Hematopoietic multipotent progenitor cell (in vitro differentiated cells): ENCODE results near the gene NIPAL3. TPM values are rescaled to one million over a fixed set of nuclear protein-coding genes. Genes with fewer than 3 reads are reported as not detected.
"Not testable (repeated sequence)": the region's sequence is repeated elsewhere in the genome, so short reads cannot be mapped to it uniquely, and the experiment has no call there.

ENCODE experiments used
- DNase-seq, 3 donors: peaks; one replicate each; pipeline ENCODE4 v3.0.0-alpha.2; 2011 to 2015; ENCODE audit warnings: low read depth in 2 of 3, low spot score in 2 of 3
- total RNA-seq: library from RNA; depleted of rRNA; stranded (reverse); fragments of >200 nt; gene quantifications from one replicate; pipeline ENCODE4 v1.2.3, GENCODE V29; 2012

NIPAL3 gene
- total RNA-seq, 1 donor, result 48.7 TPM

DNA sequence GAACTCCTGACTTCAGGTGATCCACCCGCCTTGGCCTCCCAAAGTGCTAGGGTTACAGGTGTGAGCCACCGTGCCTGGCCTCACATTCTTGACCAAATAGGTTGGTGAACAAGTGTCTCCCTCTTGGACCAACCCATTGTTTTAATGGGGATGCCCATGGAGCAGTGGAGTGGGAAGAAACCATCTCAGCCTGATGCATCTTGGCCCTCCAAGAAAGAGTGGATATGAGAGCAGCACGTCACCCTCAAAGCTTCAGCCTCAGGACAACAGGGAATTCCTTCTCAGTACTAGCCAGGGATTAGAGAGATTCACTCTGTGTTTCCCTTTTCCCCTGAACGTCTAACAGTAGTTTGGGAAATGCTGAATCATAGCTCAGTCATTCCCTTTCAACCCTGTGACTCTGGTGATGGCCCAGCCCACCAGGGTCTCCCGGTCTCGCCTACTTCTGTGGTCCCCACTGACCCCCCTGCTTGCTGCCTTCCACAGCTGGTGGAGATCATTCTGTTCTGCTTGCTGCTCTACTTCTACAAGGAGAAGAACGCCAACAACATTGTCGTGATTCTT is 37.4 kb downstream of the NIPAL3 start:
- no peak for DNase-seq

DNA sequence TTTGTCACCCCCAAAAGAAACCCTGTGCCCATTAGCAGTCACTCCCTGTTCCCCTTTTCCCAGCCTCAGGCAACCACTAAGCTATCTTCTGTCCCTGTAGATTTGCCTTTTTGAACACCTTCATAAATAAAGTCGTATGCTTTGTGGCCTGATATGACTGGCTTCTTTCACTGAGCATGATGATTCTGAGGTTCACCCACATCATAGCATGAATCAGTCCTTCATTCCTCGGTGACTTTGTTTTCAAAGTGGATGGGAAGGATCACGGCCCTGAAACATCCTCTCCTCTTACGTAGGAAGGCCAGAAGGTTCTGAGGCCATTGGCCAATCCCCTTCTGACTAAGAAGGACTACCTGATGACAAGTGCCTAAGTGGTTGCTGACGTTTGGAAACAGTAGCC is 39.1 kb downstream of the NIPAL3 start:
- DNase-seq, result no peak

DNA sequence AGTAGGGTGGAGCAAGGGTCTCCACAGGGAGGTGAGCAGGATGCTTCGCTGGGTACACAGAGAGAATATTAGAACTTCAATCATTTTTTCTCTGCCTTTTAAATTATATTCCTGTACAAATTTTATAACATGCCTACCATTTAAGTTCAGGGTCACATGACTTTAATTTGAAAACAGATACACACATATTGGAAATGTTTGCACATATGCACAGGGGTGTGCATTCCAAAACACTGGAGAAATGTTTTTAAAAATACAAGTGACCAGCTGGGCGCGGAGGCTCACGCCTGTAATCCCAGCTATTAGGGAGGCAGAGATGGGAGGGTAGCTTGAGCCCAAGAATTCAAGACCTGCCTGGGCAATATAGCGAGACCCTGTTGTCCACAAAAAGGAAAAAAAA is 39.7 kb downstream of the NIPAL3 start:
- DNase-seq, result no peak

DNA sequence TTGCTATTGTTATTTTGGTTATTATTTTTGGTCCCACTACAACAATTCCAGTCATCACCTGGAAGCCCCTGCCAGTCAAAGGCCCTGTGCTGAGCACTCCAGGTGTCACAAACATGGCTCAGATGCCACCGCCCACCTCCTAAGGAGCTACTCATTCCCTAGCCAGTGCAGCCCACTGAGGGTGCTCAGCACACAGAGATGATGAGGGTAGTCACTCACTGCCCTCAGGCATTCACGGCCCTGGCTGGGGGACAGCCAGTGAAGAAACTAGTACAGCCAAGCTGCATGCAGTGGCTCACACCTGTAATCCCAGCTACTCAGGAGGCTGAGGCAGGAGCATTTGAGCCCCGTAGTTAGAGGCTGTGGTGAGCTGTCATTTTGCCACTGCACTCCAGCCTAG is 42.3 kb downstream of the NIPAL3 start:
- DNase-seq, result no peak

DNA sequence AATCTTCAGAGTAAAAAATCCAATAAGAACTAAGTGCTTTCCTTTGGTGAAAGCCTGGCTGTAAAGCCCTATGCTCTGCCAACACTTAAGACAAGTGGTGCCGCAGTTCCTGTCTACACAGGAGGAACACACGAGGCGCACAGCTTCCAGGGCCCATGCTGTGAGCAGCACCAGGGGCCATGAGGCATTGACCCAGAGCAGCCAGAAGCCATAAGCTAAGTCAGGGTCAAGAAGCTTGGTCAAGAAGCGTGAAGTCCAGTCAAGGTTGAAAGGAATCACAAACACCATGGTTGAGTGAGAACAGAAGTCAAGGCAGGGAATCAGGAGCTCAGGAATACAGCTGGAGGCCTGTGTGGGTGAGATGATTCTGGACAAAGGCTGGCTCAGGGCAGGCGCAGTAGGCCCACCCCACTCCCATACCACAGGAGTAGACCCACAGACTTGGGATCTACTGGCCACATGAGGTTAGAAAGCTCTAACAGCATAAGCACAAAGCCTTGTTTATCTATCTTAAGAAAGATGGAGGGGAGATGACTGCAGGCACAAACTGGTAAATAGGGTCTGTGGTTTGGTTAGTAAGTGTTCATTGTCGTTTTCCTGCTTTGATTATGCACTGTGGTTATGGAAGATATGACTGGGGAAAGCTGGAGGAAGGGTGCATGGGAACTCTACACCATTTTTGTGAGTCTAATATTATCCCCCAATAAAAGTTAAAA is 44.1 kb downstream of the NIPAL3 start:
- no peak for DNase-seq

DNA sequence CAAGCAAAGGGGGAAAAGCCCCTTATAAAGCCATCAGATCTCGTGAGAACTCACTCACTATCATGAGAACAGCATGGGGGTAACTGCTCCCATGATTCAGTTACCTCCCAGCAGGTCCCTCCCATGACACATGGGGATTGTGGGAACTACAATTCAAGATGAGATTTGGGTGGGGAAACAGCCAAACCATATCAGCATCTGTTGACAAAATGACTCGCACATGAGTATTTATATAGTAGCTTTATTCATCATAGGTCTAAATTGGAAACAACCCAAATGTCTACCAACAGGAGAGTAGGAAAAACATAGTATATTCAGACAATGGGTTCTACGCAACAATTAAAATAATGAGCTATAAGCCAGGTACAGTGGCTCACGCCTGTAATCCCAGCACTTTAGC is 46.5 kb downstream of the NIPAL3 start:
- DNase-seq, result not testable (repeated sequence)

DNA sequence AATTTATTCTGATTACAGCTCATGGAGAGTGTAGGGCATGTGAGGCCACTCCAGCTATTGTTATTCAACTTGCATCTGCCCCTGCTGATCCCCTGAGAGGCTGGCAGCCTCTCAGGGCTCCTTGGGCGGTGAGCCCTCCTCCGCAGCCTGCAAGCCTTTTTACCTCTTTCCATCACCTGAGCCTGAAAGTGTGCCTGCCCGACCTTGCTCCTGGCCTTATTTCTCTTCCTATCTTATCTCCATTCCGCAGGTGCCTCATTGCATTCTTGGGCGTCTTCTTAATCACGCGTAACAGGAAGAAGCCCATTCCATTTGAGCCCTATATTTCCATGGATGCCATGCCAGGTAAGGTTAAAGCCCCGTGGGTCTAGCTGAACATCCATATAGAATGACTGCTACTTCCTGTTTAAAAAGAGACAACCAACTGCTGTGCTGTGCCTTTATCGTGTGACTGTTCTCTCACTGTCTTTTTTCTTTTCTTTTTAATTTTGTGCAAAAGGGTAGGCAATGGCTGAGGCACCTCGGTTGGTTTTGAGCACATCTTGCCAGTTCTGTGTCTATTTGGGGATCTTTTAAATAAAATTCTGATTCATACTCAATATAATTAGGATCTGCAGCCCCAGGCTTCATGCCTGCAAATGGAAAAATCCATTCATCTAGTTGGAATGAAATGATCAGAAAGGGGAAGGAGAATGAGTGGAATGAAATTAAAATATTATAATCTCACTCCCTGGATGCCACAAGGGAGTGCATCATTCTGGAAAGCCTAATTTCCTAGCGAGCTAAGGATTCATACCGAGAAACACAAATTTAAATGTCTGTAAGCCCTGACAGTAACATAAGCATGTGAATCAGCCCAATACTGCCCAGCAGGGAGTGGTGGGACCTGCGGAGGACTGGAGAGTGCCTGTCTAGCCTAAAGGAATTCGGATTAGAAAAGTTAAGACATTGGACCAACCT is 48.5 kb downstream of the NIPAL3 start:
- no peak for DNase-seq

DNA sequence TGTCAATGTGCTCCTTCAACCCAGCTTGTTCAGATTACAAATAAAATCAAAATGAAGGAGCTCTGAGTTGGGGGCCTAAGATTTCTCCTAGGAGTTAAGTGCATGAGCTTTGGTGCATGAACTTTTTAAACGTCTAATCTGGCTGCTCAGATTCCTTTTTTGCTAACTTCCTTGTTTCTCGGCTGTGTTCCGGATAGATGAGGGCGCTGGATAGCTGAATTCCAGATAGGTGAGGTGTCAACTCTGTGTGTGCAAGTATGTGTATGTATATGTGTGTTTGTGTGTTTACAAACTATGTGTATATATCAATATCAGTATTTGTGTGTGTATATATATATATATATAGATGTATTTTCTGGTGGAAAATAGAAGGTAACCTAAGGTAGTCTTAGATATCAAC is 49.5 kb downstream of the NIPAL3 start:
- no peak for DNase-seq

DNA sequence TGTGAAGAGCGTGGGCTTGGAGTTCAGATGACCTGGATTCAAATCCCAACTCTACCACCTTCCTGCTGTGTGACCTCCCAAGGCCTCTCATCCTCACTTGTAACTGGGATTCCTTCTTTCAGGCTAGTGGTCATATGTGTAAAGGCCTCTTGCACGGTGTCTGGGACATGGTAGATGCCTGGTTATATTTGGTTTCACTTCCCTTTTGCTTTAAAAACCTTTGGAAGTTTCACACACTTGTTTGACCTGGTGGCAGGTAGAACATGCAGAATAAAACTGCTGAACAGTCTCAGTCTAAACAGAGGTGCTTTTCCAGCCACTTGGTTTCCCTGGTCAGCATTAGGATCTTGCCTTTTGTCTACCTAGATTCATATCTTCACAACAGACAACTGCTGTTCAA is 50.0 kb downstream of the NIPAL3 start:
- no peak for DNase-seq

DNA sequence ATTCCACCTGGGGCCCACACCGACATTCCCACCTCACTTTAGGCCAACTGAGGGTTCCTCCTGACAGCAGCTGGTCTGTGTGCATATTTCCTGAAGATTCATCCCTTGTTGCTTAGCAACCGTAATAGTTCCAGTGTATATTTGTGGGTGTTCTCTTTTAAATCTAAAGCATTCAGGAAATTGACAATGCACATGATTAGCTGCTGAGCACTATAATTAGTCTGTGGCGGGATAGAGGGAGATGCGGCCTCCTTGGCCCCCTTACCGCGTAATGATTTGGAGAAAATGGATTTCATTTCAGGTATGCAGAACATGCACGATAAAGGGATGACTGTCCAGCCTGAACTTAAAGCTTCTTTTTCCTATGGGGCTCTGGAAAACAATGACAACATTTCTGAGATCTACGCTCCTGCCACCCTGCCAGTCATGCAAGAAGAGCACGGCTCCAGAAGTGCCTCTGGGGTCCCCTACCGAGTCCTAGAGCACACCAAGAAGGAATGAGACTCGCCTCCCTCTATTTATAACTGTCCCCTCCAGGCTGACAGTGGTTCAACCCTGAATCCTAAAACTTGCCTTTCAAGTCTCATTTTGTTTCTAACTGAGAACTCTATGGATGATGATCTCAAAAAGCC is 53.2 kb downstream of the NIPAL3 start:
- DNase-seq, result no peak

DNA sequence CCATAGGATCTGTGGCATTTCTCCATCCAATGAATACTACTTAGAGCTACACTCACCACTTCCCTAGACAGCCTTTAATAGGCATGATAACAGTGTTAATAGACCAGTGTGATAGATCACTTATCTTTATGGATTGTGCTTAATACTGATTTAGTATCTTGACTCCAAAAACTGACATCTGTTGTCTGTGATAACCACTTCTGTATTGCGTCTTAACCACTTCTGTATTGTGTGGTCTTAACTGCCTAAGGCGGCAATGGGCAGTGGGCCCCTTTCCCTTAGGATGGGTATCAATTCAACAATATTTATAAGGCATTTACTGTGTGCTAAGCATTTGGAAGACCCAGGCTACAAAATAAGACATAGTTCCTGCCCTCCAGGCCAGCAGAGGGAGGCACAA is 55.0 kb downstream of the NIPAL3 start:
- no peak for DNase-seq

DNA sequence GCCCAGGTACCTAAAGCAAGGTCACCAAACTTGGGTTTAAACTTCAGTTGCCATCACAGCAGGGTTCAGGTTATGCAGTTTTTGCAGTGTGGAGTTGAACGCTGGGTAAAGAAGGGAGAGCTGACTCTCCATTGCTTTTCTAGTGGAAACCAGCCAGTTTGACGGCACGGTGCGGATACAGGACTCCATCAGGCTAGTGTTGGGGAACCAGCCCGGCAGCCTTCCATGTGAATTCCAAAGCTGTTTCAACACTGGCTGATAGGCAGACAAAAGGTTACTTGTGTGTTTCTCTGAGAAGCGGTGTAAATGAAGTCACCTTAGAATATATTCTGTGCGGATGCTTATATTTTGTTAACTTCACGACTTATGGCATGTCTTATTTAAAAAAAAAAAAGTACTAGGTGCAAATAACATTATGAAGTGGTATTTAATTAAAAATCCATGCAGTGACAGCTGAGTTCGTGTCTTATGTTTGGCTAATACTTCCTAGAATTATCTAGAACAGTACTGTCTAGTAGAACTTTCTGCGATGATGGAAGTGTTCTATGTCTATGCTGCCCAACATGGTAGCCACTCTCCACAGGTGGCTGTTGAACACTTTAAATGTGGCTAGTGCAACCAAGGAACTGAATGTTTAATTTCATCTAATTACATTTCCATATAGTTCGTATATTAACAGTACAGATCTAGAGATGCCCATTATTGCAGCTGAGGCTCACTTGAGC is 57.1 kb downstream of the NIPAL3 start:
- DNase-seq, result no peak

DNA sequence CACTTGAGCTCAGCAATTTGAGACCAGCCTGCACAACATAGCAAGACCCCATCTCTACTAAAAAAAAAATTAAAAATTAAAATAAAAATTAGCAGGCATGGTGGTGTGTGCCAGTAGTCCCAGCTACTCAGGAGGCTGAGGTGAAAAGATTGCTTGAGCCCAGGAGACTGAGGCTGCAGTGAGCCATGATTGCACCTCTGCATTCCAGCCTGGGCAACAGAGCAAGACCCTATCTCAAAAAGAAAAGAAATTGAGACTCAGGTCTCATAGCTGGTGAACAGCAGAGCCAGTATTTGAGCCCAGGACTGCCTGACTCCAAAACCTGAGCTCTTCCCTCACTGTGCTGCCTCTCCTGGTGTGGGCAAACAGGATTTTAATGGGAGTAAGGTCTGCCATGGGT is 58.6 kb downstream of the NIPAL3 start:
- no peak for DNase-seq

DNA sequence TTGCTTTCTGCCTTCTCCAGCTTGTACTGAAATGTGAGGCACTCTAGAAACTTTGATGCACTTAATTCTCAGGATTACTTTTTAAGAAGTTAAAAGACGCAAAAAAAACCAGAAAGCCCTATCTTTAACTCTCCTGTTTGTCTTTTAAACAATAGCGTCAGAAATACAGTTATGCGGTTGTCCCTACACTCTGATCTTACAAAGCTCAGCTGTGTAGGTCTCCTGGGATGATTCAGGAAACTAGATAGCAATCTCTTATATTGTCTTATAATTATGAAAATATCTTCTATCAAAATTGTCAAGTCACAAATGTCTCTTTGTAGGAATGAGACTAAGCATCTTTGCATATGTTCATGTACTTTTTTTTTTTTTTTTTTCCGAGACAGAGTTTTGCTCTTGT is 60.1 kb downstream of the NIPAL3 start:
- no peak for DNase-seq

DNA sequence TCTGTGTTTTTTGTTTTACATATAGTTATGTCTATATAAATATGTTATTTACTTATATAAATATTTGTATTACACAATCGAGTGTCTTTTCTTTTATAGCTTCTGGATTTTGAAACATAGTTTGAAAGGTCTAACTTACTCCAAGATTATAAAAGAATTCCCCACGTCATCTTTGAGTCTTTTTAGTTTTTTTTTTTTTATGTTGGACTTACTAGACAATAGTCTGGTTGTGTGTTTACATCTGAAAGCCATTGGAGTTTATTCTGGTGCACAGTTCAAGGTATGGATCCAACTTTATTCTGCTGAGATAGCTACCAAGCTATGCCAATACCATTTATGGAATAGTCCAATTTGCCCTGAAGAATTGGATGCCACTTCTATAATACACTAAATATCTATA is 61.0 kb downstream of the NIPAL3 start:
- no peak for DNase-seq

DNA sequence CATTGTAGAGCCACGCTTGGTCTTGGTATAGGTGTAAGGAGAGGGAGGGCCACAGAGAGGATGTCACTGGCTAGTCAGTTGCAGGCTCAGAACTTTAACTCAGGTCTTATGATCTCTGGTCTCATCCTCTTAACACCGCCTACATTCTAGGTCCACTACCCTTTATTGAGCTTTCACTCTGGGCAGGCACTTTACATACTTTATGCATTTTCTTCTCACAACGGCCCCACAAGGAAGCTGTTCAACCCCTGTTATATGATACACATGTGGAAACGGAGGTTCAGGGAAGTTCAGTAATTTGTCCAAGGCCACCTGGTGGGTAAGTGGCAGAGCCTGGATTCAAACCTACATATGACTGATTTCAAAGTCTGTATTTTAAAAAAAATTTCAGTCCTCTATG is 61.7 kb downstream of the NIPAL3 start:
- DNase-seq, result no peak

DNA sequence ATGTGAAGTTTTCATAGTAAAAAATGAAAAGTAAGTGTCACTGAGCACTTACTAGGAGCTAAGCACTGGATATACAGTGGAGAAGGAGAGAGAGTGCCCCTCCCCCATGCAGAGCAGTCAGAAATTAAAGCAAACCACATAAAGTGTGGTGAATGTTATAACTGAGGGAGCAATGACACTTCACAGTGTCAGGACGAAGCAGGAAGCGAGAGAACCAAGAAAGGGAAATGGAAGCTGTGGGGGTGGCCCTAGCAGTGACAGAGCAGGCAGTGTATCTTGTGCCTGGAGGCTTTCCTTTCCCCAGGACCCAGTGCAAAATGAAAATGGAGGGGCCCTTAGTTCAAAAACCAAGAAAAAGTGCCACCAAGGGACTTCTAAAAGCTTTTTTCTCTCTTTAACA is 65.5 kb downstream of the NIPAL3 start:
- peak in 2 of 3 donors; percentile 42 to 76 for DNase-seq

DNA sequence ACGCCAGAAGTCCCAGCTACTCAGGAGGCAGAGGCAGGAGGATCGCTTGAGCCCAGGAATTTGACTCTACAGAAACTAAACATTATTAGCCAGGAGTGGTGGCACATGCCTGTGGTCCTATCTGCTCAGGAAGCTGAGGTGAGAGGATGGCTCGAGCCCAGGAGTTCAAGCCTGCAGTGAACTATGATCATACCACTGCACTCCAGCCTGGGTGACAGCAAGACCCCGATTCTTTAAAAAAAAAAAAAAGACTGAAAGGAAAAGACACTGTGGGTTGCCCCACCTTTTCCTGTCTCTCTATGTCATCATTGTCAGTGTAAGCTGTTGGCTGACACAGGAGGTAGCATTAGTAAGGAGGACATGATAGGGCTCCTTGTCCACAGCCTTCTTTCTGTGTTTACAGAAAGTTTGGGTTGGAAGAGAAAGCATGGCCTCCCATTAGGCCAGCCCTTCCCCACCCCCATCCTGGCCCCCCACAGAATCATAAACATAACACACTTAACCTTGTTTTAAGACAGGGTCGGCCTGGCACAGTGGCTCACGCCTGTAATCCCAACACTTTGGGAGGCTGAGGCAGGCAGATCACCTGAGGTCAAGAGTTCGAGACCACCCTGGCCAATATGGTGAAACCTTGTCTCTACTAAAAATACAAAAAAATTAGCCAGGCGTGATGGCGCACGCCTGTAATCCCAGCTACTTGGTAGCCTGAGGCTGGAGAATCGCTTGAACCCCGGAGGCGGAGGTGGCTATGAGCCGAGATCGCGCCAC is 66.4 kb downstream of the NIPAL3 start:
- no peak for DNase-seq

DNA sequence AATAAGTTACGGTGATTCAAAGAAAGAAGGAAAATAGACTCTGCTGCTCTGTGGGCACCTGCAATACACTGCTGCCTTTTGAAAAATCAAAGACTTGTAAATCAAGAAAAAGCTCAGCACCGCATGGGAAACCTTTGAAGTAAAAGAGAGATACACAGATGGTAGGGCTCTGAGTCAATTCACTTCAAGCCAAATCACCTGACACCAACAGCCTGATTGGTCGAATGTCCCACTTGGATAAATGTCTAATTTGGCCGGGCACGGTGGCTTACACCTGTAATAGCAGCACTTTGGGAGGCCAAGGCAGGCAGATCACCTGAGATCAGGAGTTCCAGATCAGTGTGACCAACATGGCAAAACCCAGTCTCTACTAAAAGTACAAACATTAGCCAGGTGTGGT is 67.8 kb downstream of the NIPAL3 start:
- DNase-seq, result no peak

DNA sequence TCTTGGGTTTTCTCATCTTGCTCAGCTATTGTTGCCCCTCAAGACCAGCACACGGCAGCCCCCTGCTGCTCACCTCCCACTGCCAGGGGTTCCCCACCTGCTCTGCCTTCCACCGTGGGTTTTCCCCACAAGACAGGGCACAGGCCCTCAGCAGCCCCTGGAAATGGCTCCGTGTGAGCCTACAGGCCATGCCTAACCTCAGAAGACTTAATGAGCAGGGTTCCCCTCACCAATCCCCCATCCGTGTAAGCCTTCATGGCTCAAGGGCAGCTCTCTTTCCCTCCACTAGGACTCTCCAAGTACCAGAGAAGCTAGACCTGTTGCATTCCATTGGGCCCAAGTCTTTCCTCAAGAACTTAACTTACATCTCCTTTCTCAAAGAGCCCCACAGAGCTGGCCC is 68.6 kb downstream of the NIPAL3 start:
- DNase-seq, result no peak
